ENCODE data around the gene CIPC.
A peak's percentile ranks its signal among the peaks of the same experiment; 100 is the strongest.

CIPC gene

GRCh38 chr14:77151918-77152588 is 54.0 kb downstream of the CIPC start:
- peak; percentile 8 for DNase-seq (ENCODE audit: low spot score)

- no peak for DNase-seq (ENCODE audit: low spot score)
Measured at GRCh38 chr14:77153802-77154201, 55.7 kb downstream of the CIPC start.

- DNase-seq (ENCODE audit: low spot score), result no peak
Measured at GRCh38 chr14:77154421-77154820, 56.4 kb downstream of the CIPC start.

GRCh38 chr14:77155083-77155482 is 57.0 kb downstream of the CIPC start:
- no peak for DNase-seq (ENCODE audit: low spot score)

- no peak for DNase-seq (ENCODE audit: low spot score)
Measured at GRCh38 chr14:77157740-77158139, 59.7 kb downstream of the CIPC start.

- DNase-seq (ENCODE audit: low spot score), result no peak
Measured at GRCh38 chr14:77158175-77158881, 60.3 kb downstream of the CIPC start.

GRCh38 chr14:77158882-77159255 is 60.8 kb downstream of the CIPC start:
- no peak for DNase-seq (ENCODE audit: low spot score)

GRCh38 chr14:77161011-77161410 is 63.0 kb downstream of the CIPC start:
- DNase-seq (ENCODE audit: low spot score), result no peak
